K562 (cell line): ENCODE results near the gene RNF168. TPM values are rescaled to one million over a fixed set of nuclear protein-coding genes. Genes with fewer than 3 reads are reported as not detected.

Experiments
- BRD4 ChIP-seq: fragments of 200-600 bp; sonication (generic); IDR thresholded peaks from 2 replicates; pipeline ENCODE4 v1.6.1; 2017; ENCODE audit warnings: inconsistent platforms
- C11orf30 ChIP-seq: fragments of 450-650 bp; IDR thresholded peaks from 2 replicates; pipeline ENCODE4 v1.6.1; 2016; ENCODE audit warnings: low read depth, mild to moderate bottlenecking
- CBFA2T3 ChIP-seq: fragments of 450-650 bp; IDR thresholded peaks from 2 replicates; pipeline ENCODE4 v1.6.1; 2017
- CHD1 ChIP-seq: fragments of 200-600 bp; sonication (generic); IDR thresholded peaks from one replicate; pipeline ENCODE4 v1.6.1; 2012; ENCODE audit warnings: mild to moderate bottlenecking, moderate library complexity, low read length, inconsistent platforms
- CTBP1 ChIP-seq: fragments of 450-650 bp; IDR thresholded peaks from 2 replicates; pipeline ENCODE4 v1.6.1; 2016; ENCODE audit warnings: borderline replicate concordance
- EHMT2 ChIP-seq: fragments of 450-650 bp; IDR thresholded peaks from 2 replicates; pipeline ENCODE4 v1.6.1; 2018; ENCODE audit warnings: antibody characterized with exemption
- EP300 ChIP-seq: IDR thresholded peaks from 2 replicates; pipeline ENCODE4 v1.6.1; 2012; ENCODE audit warnings: low read length, improper control_type of control experiment
- ERF ChIP-seq: fragments of 450-650 bp; formaldehyde crosslinking; IDR thresholded peaks from 2 replicates; pipeline ENCODE4 v1.4.0; 2020; ENCODE audit warnings: mild to moderate bottlenecking, mixed read lengths
- FOXJ2 ChIP-seq: fragments of 200-800 bp; sonication (Bioruptor generic); IDR thresholded peaks from 2 replicates; pipeline ENCODE4 v1.6.1; 2016; ENCODE audit warnings: missing genetic modification characterization, missing compliant biosample characterization
- HMG20B ChIP-seq: fragments of 250-450 bp; sonication (Bioruptor Pico); IDR thresholded peaks from 2 replicates; pipeline ENCODE4 v1.5.0; 2021; ENCODE audit warnings: mild to moderate bottlenecking
- KDM4B ChIP-seq, 2 experiments: fragments of 450-650 bp in 1 of 2; sonication (generic) in 1 of 2; IDR thresholded peaks; 2 replicates each; pipeline ENCODE4 v1.6.1; 2016 to 2017; ENCODE audit warnings: borderline replicate concordance in 2 of 2, antibody characterized with exemption in 1 of 2, low read depth in 1 of 2, mild to moderate bottlenecking in 1 of 2
- KLF16 ChIP-seq: IDR thresholded peaks from 2 replicates; pipeline ENCODE4 v1.6.1; 2016; ENCODE audit warnings: antibody characterized with exemption
- MBD2 ChIP-seq: sonication (generic); IDR thresholded peaks from 2 replicates; pipeline ENCODE4 v1.6.1; 2016; ENCODE audit warnings: low read depth, borderline replicate concordance
- MTA1 ChIP-seq: fragments of 450-650 bp; IDR thresholded peaks from 2 replicates; pipeline ENCODE4 v1.6.1; 2017; ENCODE audit warnings: borderline replicate concordance
- NCOR1 ChIP-seq: fragments of 450-650 bp; IDR thresholded peaks from 2 replicates; pipeline ENCODE4 v1.6.1; 2016; ENCODE audit warnings: mild to moderate bottlenecking, moderate library complexity
- NFIC ChIP-seq: fragments of 450-650 bp; IDR thresholded peaks from 2 replicates; pipeline ENCODE4 v1.6.1; 2017; ENCODE audit warnings: mild to moderate bottlenecking, inconsistent platforms
- OTX1 ChIP-seq: fragments of 450-650 bp; formaldehyde crosslinking; IDR thresholded peaks from 2 replicates; pipeline ENCODE4 v1.4.0; 2022; ENCODE audit warnings: mild to moderate bottlenecking
- PHF20 ChIP-seq: fragments of 450-650 bp; IDR thresholded peaks from 2 replicates; pipeline ENCODE4 v1.6.1; 2018; ENCODE audit not compliant: partially characterized antibody
- PHF8 ChIP-seq: fragments of 200-600 bp; sonication (generic); IDR thresholded peaks from 2 replicates; pipeline ENCODE4 v1.6.1; 2012; ENCODE audit warnings: mixed run types, mild to moderate bottlenecking, inconsistent platforms, low read length, moderate library complexity, borderline replicate concordance
- SAFB ChIP-seq: fragments of 200-400 bp; formaldehyde crosslinking; IDR thresholded peaks from 2 replicates; pipeline ENCODE4 v1.6.1; 2017; ENCODE audit warnings: low read depth, low read length, borderline replicate concordance
- SMAD3 ChIP-seq: fragments of 450-650 bp; formaldehyde crosslinking; conservative IDR thresholded peaks from 2 replicates; pipeline ENCODE4 v1.4.0; 2020; ENCODE audit warnings: mild to moderate bottlenecking
- SP1 ChIP-seq: sonication (generic); formaldehyde crosslinking; IDR thresholded peaks from 2 replicates; pipeline ENCODE4 v1.8.1; 2022; ENCODE audit warnings: mild to moderate bottlenecking, missing genetic modification reagents
- TAF1 ChIP-seq: IDR thresholded peaks from 2 replicates; pipeline ENCODE4 v1.6.1; 2011; ENCODE audit warnings: mild to moderate bottlenecking, low read length, moderate library complexity; ENCODE audit not compliant: insufficient read depth, control insufficient read depth, severe bottlenecking; ENCODE audit errors: extremely low read depth
- TEAD4 ChIP-seq, 2 experiments: sonication (generic) in 1 of 2; formaldehyde crosslinking in 1 of 2; IDR thresholded peaks; 2 replicates each; pipeline versions ENCODE4 v1.6.1 to v1.8.0; 2012 to 2022; ENCODE audit warnings: borderline replicate concordance in 1 of 2, inconsistent platforms in 1 of 2, low read length in 1 of 2, mild to moderate bottlenecking in 1 of 2, missing genetic modification reagents in 1 of 2
- ZNF217 ChIP-seq: sonication (generic); formaldehyde crosslinking; IDR thresholded peaks from 2 replicates; pipeline ENCODE4 v1.8.0; 2022; ENCODE audit warnings: mild to moderate bottlenecking, missing genetic modification reagents
- ZNF24 ChIP-seq: fragments of 450-650 bp; IDR thresholded peaks from 2 replicates; pipeline ENCODE4 v1.6.1; 2016
- ZNF75A ChIP-seq: fragments of 450-650 bp; formaldehyde crosslinking; IDR thresholded peaks from 2 replicates; pipeline ENCODE4 v1.4.0; 2020; ENCODE audit warnings: mild to moderate bottlenecking
- polyA plus RNA-seq, 8 experiments: library from polyadenylated mRNA; depleted of rRNA in 4 of 8; stranded (reverse) in 5 of 8; unstranded in 3 of 8; fragments of >200 nt; fragmentation: Nextera tagmentation in 2 of 8; fragmentation: Illumina TruSeq in 1 of 8; extraction: Ambion mirVana in 2 of 8; extraction: Trizol in 1 of 8; gene quantifications; 2 replicates each; pipeline versions ENCODE4 v1.2.1 to v1.2.3, GENCODE V29; 2011 to 2014; ENCODE audit warnings: inconsistent platforms in 1 of 8, missing spikeins in 1 of 8
- total RNA-seq, 7 experiments: library from RNA; depleted of rRNA in 6 of 7; stranded (reverse); fragments of >200 nt in 6 of 7; fragmentation: Illumina TruSeq in 2 of 7; extraction: Trizol in 2 of 7; gene quantifications; 2 replicates each; pipeline versions ENCODE4 v1.2.1 to v1.2.3, GENCODE V29; 2011 to 2021; ENCODE audit warnings: low replicate concordance in 1 of 7
- TF ChIP-seq, protein P1 (sequence below): fragments of 450-650 bp; IDR thresholded peaks from 2 replicates; pipeline ENCODE4 v1.6.1; 2016; ENCODE audit warnings: borderline replicate concordance
- TF ChIP-seq, protein P2 (sequence below): sonication (generic); formaldehyde crosslinking; IDR thresholded peaks from 2 replicates; pipeline ENCODE4 v1.9.0; 2022; ENCODE audit warnings: mild to moderate bottlenecking, missing genetic modification reagents

The RNF168 gene
- total and polyA plus RNA-seq, 9 of the 15 experiments (the other 6 are each of a cell fraction or from before 2014, with no cell fraction given): 6.0 to 32.1 (median 16.6) TPM

DNA sequence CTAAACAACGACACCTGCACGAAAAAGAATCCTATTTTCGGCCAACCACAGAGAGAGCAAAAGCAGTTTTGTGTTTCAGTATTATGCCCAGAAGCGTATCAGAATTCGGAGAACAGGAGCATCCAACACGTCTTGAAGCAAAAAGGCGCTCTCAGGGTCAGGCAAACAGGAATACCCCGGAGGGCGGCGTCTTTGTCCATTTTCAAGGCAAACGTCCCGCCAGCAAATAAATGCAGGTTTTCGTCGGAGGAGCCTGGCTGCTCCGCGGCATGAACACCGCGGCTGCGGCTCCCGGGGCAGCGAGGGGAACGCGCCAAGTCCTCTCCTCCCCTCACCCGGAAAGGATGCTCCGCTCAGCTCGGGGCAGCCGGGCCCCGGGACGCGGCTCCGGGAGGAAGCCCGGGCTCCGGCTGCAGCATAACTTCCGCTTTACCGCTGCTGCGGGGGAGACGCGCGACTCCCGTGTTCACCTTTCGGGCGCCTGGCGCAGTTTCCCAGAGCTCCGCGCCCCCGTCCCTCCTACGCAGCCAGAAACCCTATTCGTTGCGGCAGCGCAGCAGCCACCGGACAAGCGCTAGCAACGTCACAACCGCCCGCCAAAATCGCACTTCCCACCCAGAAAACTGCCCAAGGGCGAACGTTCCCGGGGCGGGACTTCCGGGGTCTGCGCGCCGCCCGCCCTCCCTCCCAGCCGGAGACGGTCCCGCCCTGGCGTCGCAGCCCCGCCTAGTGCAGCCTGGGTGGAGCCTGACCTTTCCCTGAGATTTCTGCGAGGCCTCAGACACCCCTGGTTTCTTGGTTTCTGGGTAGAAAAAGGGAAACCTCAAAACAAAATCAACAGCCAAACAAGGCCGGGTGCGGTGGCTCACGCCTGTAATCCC is at the start of gene RNF168 (continued):
- TF ChIP-seq, protein P1, sequence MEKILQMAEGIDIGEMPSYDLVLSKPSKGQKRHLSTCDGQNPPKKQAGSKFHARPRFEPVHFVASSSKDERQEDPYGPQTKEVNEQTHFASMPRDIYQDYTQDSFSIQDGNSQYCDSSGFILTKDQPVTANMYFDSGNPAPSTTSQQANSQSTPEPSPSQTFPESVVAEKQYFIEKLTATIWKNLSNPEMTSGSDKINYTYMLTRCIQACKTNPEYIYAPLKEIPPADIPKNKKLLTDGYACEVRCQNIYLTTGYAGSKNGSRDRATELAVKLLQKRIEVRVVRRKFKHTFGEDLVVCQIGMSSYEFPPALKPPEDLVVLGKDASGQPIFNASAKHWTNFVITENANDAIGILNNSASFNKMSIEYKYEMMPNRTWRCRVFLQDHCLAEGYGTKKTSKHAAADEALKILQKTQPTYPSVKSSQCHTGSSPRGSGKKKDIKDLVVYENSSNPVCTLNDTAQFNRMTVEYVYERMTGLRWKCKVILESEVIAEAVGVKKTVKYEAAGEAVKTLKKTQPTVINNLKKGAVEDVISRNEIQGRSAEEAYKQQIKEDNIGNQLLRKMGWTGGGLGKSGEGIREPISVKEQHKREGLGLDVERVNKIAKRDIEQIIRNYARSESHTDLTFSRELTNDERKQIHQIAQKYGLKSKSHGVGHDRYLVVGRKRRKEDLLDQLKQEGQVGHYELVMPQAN: 0 out of 2 replicates have a peak, but pooled peaks have one; percentile 9
- 0 out of 2 replicates have a peak, but pooled peaks have one; percentile 3 for TF ChIP-seq OTX1 (CRISPR knock-in tag)
- peak; percentile 31 for TF ChIP-seq PHF20
- TF ChIP-seq CBFA2T3: peak; percentile 58
- peak; percentile 85 for TF ChIP-seq ZNF75A (CRISPR knock-in tag)
- no peak for TF ChIP-seq FOXJ2
- TF ChIP-seq CTBP1: peak; percentile 92
- TF ChIP-seq TEAD4 (IDR thresholded peaks at IDR 0.05; ENCODE audit: low read length): peak; percentile 51; the same call in 1 of the 2 replicates
- TF ChIP-seq TEAD4 (CRISPR knock-in tag; IDR thresholded peaks at IDR 0.05; ENCODE audit: borderline replicate concordance): no peak; the same call in 1 of the 2 replicates
- TF ChIP-seq SP1 (CRISPR knock-in tag): peak; percentile 77
- TF ChIP-seq PHF8: peak; percentile 59; the same call in 1 of the 2 replicates
- peak; percentile 80 for TF ChIP-seq MBD2
- peak; percentile 77; the same call in 1 of the 2 replicates for TF ChIP-seq SAFB
- TF ChIP-seq SMAD3 (CRISPR knock-in tag): no peak
- TF ChIP-seq C11orf30: peak; percentile 63
- peak; percentile 76 for TF ChIP-seq NCOR1
- TF ChIP-seq, protein P2, sequence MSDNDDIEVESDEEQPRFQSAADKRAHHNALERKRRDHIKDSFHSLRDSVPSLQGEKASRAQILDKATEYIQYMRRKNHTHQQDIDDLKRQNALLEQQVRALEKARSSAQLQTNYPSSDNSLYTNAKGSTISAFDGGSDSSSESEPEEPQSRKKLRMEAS (CRISPR knock-in tag): peak; percentile 75
- peak; percentile 66; the same call in 1 of the 2 replicates for TF ChIP-seq ERF (CRISPR knock-in tag)
- peak; percentile 89 for TF ChIP-seq MTA1
- no peak for TF ChIP-seq EHMT2
- TF ChIP-seq HMG20B (CRISPR knock-in tag): 0 out of 2 replicates have a peak, but pooled peaks have one; percentile 23
- peak; percentile 92 for TF ChIP-seq TAF1
- TF ChIP-seq EP300: peak; percentile 68
- TF ChIP-seq ZNF24: peak; percentile 87
- peak; percentile 68 for TF ChIP-seq CHD1
- peak in 1 of 2 experiments; percentile 63; a peak in 1 of 4 replicates for TF ChIP-seq KDM4B (IDR thresholded peaks at IDR 0.05; ENCODE audit: borderline replicate concordance in 2 of 2, low read depth in 1 of 2)
- TF ChIP-seq ZNF217 (CRISPR knock-in tag): no peak
- TF ChIP-seq KLF16: peak; percentile 75
- peak; percentile 37; the same call in 1 of the 2 replicates for TF ChIP-seq BRD4
- peak; percentile 61 for TF ChIP-seq NFIC
